ENCODE data around the gene SHISA5.

Gene SHISA5

DNA sequence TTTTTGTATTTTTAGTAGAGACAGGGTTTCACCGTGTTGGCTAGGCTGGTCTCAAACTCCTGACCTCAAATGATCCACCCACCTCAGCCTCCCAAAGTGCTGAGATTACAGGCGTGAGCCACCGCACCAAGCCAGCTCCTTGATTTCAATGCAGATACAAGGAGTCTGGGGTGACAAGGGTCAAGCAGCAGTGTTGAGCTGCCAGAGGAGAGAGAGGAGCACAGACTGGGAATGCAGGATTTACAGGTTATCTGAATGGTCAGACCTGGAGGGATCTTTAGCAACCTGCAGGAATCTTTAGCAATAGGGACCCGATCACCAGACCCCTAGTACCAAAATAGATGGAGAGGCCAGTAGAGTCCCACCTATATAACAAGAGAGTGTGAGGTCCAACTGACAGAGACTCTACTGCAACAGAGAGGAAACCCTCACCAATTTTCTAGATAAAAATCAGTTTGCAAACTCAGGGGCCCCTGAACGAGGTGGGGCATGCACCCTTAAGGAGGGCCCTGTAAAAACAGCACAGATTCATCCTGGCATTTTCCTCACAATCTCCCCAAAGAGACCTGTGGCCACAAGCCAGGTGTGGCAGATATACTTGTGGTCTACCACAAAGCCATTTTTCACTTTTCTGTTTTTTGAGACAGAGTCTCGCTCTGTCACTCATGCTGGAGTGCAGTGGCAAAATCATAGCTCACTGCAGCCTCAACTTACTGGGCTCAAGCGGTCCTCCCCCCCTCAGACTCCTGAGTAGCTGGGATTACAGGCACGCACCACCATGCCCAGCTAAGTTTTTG, 10.7 kb upstream of the SHISA5 start:
- H2AFZ ChIP-seq (ENCODE audit: low read depth, low read length): no peak overlapping the region
- H3K9me3 ChIP-seq (ENCODE audit: low read length): no peaks in the 10 kb centered on the region
- H3K27me3 ChIP-seq (ENCODE audit: insufficient read depth, low read length): no peaks in the 10 kb centered on the region
- H3K4me1 ChIP-seq (ENCODE audit: insufficient read depth, low read length): no peaks in the 10 kb centered on the region
- H3K4me3 ChIP-seq (ENCODE audit: low read length): no peak overlapping the region
- H3K36me3 ChIP-seq (ENCODE audit: insufficient read depth, low read length): no peaks in the 10 kb centered on the region

DNA sequence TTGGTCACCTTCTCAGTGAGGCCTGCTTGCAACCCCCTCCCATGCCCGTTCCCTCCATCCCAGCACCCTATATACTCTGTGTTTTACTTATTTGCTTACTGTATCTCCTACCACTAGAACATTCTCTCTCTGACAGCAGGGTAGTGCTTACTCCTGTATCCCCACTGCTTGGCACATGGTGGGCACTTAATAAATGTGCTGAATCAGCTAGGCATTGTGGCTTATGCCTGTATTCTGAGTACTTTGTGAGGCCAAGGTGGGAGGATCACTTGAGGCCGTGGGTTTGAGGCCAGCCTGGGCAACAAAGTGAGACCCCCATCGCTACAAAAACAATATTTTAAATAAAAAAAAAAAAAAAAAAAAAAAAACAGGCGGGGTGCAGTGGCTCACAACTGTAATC, 7.6 kb upstream of the SHISA5 start:
- Histone ChIP-seq H3K9me3 (ENCODE audit: low read length) (no peaks in the 10 kb centered on the region), H3K4me3 (ENCODE audit: low read length) (no peak overlapping the region), H2AFZ (ENCODE audit: low read depth, low read length) (no peak overlapping the region), H3K27me3 (ENCODE audit: insufficient read depth, low read length) (no peaks in the 10 kb centered on the region), H3K4me1 (ENCODE audit: insufficient read depth, low read length) (no peaks in the 10 kb centered on the region), H3K36me3 (ENCODE audit: insufficient read depth, low read length) (no peaks in the 10 kb centered on the region)

DNA sequence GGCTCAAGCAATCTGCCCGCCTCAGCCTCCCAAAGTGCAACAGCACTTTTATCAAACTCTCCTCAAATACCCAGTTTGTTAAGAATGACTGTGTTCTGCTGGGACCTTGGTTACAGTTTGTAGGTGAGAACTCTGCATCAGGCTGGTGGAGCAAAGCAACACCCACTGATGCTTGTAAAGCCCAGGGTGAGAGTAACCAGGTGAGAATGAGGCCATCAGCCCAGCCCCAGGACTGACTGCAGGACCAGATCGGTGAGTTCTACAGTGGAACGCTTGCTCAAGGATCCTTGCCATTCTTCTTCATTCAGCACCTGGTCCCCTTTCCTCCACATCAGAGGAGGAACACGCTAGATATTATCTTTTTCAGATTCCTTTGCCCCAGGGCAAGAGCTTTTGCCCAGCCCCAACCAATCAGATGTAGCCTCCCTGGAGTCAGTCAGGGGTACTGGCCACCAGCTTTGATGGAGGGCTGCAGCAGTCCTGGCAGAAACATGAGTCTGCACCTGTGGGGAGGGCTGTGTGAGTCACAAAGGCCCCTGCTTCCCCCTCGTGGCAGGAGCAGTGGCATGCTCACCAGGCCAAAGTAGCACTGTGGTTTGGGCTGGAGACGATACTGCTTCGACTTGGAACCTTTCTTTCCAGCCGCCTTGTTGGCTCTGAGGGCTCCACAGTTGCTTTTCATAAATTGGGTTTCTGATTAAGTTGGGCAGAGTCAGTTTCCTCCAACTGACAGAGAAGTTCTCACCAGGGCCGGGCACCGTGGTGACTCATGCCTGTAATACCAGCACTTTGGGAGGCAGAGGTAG, 3.5 kb upstream of the SHISA5 start:
- no peak overlapping the region for H3K4me3 ChIP-seq (ENCODE audit: low read length)
- no peaks in the 10 kb centered on the region for H3K36me3 ChIP-seq (ENCODE audit: insufficient read depth, low read length)
- no peak overlapping the region for H2AFZ ChIP-seq (ENCODE audit: low read depth, low read length)

DNA sequence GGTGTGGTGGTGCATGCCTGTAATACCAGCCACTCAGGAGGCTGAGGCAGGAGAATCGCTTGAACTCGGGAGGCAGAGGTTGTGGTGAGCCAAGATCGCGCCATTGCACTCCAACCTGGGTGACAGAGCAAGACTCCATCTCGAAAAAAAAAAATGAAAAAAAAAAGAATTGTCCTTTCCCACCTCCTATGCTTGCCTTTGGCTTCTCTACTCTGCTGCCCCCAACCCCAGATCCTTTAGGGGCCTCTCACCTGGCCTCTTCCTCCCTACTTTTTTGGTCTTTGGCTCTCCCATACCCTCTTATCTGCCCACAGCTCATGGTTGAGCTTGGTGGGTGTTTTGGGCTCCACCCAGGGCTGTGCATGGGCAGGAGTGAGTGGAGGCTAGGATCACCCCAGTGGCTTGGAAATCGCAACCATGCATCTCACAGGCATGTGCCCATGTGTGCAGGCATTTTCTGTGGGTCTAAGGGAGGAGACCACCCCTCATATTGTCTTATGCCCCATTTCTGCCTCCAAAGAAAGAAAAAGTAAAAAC, 2.1 kb upstream of the SHISA5 start:
- Histone ChIP-seq H3K4me3 (ENCODE audit: low read length) (no peak overlapping the region), H2AFZ (ENCODE audit: low read depth, low read length) (no peak overlapping the region), H3K36me3 (ENCODE audit: insufficient read depth, low read length) (no peaks in the 10 kb centered on the region), H3K4me1 (ENCODE audit: insufficient read depth, low read length) (peaks cover 21% of the 10 kb centered on the region), H3K27me3 (ENCODE audit: insufficient read depth, low read length) (no peaks in the 10 kb centered on the region), H3K9me3 (ENCODE audit: low read length) (no peaks in the 10 kb centered on the region)

More for the DNA sequence above, 3.5 kb upstream of the SHISA5 start:
- H3K4me1 ChIP-seq (ENCODE audit: insufficient read depth, low read length): peaks cover 21% of the 10 kb centered on the region
- H3K9me3 ChIP-seq (ENCODE audit: low read length): no peaks in the 10 kb centered on the region
- no peaks in the 10 kb centered on the region for H3K27me3 ChIP-seq (ENCODE audit: insufficient read depth, low read length)

DNA sequence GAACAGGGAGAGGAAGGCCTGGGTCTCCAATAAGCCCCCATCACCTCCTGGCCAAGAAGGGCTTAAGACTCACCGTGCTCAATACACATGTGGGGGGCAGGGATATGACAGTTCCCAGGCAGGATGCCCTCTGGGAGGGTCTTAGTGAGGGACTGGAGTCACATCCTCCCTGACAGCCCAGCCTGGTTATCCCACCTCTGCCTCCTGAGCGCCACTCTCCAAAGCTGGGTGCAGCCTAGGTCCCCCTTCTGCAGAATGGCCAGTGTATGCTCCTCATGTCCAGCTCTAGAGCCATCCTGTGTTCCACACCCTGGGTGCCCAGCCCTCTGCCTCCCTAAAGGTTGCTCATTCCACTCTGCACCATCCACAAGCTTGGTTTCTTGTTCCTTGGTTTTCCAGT, 1.2 kb upstream of the SHISA5 start:
- Histone ChIP-seq H2AFZ (ENCODE audit: low read depth, low read length) (no peak overlapping the region), H3K4me3 (ENCODE audit: low read length) (no peak overlapping the region), H3K4me1 (ENCODE audit: insufficient read depth, low read length) (peaks cover 21% of the 10 kb centered on the region), H3K36me3 (ENCODE audit: insufficient read depth, low read length) (no peaks in the 10 kb centered on the region), H3K27me3 (ENCODE audit: insufficient read depth, low read length) (no peaks in the 10 kb centered on the region), H3K9me3 (ENCODE audit: low read length) (no peaks in the 10 kb centered on the region)

DNA sequence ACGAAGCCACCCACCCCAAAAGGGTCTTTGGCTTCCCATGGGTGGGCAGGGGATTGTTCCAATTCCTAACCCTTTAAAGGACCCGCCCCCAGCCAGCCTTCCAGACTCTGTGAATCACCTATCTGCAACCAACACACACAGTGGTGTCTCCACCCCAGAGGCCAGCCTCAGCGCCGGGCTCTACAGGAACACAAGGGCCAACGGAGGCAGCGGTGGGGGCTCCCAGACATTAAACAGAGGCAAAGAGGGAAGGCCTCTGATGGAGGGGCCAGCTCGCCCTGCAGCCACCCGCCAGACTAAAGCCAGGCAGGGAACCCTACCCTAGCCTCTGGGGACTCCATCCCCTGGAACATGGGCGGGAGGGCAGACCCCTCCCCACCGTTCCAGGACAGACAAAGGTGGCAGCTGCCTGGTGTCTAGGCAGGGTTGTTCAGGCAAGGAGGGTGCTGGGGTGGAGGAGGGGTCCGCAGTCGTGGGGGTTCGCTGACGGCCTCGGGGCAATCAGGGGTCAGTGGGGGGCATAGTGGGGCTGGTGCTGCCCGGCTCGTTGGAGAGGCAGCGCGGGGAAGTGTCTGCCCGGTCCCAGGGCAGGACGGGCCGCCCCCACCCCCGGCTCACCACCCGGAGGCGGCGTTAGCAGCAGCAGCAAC, 448 bp downstream of the SHISA5 start:
- peaks cover 3% of the 10 kb centered on the region for H3K36me3 ChIP-seq (ENCODE audit: insufficient read depth, low read length)
- peaks cover 21% of the 10 kb centered on the region for H3K4me1 ChIP-seq (ENCODE audit: insufficient read depth, low read length)
- H3K9me3 ChIP-seq (ENCODE audit: low read length): peaks cover 4% of the 10 kb centered on the region
- H3K27me3 ChIP-seq (ENCODE audit: insufficient read depth, low read length): no peaks in the 10 kb centered on the region
- H2AFZ ChIP-seq (ENCODE audit: low read depth, low read length): peak overlapping the region; percentile 96
- peak overlapping the region; percentile 72 for H3K4me3 ChIP-seq (ENCODE audit: low read length)

DNA sequence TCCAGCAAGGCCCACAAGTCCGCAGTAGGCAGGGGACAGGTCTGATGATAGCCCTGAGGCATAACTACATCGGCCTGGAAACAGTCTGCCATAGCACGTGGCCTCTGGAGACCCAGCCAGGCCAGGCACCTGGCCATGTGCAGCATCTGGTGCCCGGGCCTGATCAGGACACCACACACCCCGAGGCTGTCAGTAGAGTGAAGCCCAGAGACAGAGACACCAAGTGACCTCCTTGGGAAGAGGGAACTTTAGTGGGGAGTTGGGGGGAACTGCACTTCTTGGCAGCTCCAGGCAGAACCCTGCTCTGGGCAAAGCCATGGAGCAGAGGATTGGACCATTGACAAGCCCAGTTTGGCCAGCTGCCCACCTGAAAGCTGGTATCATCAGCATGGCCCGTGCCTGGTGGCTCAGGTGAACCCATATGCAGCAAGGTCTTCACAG, 1.2 kb downstream of the SHISA5 start:
- Histone ChIP-seq H2AFZ (ENCODE audit: low read depth, low read length) (no peak overlapping the region), H3K4me3 (ENCODE audit: low read length) (peak overlapping the region; percentile 72), H3K4me1 (ENCODE audit: insufficient read depth, low read length) (peaks cover 21% of the 10 kb centered on the region), H3K36me3 (ENCODE audit: insufficient read depth, low read length) (peaks cover 3% of the 10 kb centered on the region), H3K27me3 (ENCODE audit: insufficient read depth, low read length) (no peaks in the 10 kb centered on the region), H3K9me3 (ENCODE audit: low read length) (peaks cover 8% of the 10 kb centered on the region)

DNA sequence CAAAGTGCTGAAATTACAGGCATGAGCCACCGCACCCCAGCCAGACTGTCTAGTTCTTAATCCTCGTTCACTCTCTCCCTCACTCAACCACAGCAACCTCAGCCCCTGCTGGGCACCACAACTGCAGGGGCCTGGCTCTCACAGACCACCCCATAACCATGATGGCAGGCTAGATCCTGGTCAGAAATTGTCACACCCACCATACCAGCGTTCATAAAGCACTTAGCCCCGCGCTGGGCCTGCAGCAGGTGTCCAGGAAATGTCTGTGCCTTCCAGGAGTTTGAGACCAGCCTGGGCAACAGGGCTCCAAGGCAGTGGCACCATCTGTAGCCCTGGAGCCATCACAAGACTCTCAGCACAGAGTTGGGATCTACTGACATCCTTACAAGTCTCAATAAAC, 1.9 kb downstream of the SHISA5 start:
- Histone ChIP-seq H3K36me3 (ENCODE audit: insufficient read depth, low read length) (peaks cover 3% of the 10 kb centered on the region), H3K4me3 (ENCODE audit: low read length) (no peak overlapping the region), H3K9me3 (ENCODE audit: low read length) (peaks cover 8% of the 10 kb centered on the region), H2AFZ (ENCODE audit: low read depth, low read length) (no peak overlapping the region), H3K4me1 (ENCODE audit: insufficient read depth, low read length) (peaks cover 21% of the 10 kb centered on the region), H3K27me3 (ENCODE audit: insufficient read depth, low read length) (no peaks in the 10 kb centered on the region)

DNA sequence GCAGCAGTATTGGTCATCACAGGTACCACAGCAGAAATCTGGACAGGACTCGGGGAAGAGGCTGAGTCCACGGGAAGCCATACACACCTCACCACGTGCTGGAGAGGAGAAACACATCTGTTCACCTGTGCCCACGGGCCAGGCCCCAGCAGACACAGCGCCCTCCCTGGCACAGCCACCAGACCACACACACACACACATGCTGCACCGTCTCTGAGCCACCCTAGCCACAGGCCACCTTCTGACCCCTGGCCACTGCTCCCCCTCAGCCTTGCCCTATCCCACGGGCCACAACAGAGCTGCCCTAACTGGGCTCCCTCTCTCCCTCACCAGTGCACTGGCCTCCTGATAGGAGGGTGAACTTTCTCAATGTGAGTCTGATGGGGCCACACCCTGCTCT, 2.8 kb downstream of the SHISA5 start:
- no peak overlapping the region for H3K4me3 ChIP-seq (ENCODE audit: low read length)
- H3K36me3 ChIP-seq (ENCODE audit: insufficient read depth, low read length): peaks cover 3% of the 10 kb centered on the region
- peaks cover 21% of the 10 kb centered on the region for H3K4me1 ChIP-seq (ENCODE audit: insufficient read depth, low read length)
- peaks cover 8% of the 10 kb centered on the region for H3K9me3 ChIP-seq (ENCODE audit: low read length)
- H2AFZ ChIP-seq (ENCODE audit: low read depth, low read length): no peak overlapping the region
- no peaks in the 10 kb centered on the region for H3K27me3 ChIP-seq (ENCODE audit: insufficient read depth, low read length)

DNA sequence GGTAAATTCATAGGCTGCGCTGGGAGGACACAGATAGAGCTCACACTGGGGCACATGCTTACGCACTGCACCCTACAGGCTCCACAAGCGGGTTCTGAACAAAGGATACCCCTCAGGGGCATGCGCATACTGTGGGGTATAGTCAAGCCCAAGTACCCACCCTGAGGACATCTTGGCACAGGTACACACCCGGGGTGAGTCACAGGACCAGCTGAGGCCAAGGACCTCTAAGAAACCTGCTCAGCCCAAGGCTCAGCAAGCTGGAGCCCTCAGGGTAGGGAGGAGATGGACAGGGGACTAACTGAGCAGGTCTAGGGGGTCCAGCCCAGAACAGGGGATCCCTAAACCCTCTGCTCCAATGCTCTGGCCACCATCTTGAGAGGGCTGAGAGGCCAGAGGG, 3.3 kb downstream of the SHISA5 start:
- H3K9me3 ChIP-seq (ENCODE audit: low read length): peaks cover 8% of the 10 kb centered on the region
- peaks cover 21% of the 10 kb centered on the region for H3K4me1 ChIP-seq (ENCODE audit: insufficient read depth, low read length)
- H2AFZ ChIP-seq (ENCODE audit: low read depth, low read length): no peak overlapping the region
- peaks cover 3% of the 10 kb centered on the region for H3K36me3 ChIP-seq (ENCODE audit: insufficient read depth, low read length)
- H3K27me3 ChIP-seq (ENCODE audit: insufficient read depth, low read length): no peaks in the 10 kb centered on the region
- no peak overlapping the region for H3K4me3 ChIP-seq (ENCODE audit: low read length)

DNA sequence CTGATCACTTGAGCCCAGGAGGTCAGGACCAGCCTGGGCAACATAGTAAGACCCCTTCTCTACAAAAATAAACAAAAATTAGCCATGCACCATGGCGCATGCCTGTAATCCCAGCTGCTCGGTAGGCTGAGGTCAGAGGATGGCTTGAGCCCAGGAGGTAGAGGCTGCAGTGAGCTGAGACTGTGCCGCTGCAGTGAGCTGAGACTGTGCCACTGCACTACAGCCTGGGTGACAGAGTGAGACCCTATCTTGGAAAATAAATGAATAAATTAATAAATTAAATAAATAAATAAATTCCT, 10.8 kb downstream of the SHISA5 start:
- H3K4me3 ChIP-seq (ENCODE audit: low read length): no peak overlapping the region
- no peaks in the 10 kb centered on the region for H3K27me3 ChIP-seq (ENCODE audit: insufficient read depth, low read length)
- H3K4me1 ChIP-seq (ENCODE audit: insufficient read depth, low read length): no peaks in the 10 kb centered on the region
- H2AFZ ChIP-seq (ENCODE audit: low read depth, low read length): no peak overlapping the region
- peaks cover 2% of the 10 kb centered on the region for H3K36me3 ChIP-seq (ENCODE audit: insufficient read depth, low read length)
- peaks cover 1% of the 10 kb centered on the region for H3K9me3 ChIP-seq (ENCODE audit: low read length)

DNA sequence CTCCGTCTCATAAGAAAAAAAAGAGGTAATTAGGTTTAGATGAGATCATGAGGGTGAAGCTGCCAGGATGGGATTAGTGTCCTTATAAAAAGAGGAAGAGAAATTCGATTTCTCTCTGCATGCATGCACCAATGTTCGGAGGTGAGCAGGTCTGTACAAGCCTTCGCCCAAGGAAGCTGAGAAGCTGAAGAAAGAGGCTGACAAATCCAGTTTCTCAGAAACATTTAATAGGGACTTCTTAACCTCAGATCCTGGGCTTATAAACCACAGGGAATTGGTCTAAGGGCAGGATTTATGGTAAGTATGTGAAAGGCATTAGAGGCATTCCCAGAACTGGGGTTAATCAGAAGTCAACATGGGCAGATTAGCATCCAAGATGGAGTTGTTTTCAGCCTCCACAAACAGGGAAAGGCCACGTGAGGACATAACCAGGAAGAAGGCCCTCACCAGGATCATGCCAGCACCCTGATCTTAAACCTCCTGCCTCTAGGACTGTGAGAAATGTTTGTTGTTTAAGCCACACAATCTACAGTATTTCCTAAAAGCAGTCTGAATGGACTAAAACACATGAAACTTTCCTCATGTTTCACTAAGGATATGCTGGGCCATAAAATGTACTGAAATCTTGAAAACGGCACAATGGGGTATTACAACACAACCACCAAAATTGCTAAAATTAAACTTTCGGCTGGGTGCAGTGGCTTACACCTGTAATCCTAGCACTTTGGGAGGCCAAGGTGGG, 11.3 kb downstream of the SHISA5 start:
- Histone ChIP-seq H3K4me3 (ENCODE audit: low read length) (no peak overlapping the region), H2AFZ (ENCODE audit: low read depth, low read length) (no peak overlapping the region), H3K9me3 (ENCODE audit: low read length) (no peaks in the 10 kb centered on the region), H3K27me3 (ENCODE audit: insufficient read depth, low read length) (no peaks in the 10 kb centered on the region), H3K4me1 (ENCODE audit: insufficient read depth, low read length) (no peaks in the 10 kb centered on the region), H3K36me3 (ENCODE audit: insufficient read depth, low read length) (peaks cover 2% of the 10 kb centered on the region)
